Stimulated activated CD4-positive, alpha-beta T cell treated with anti-CD3 and anti-CD28 coated beads, Interleukin-12 subunit alpha, Interleukin-12 subunit beta, amount 100 ng/mL, for 24 hours (primary cell): ENCODE data around the gene CYFIP2.

Experiments
- DNase-seq, 2 experiments: peaks; one replicate each; pipeline ENCODE4 v3.0.0-alpha.2; 2020; ENCODE audit warnings: low read depth in 2 of 2

The CYFIP2 gene

GRCh38 chr5:157258450-157258849 lies 7.5 kb upstream of the CYFIP2 start:
- DNase-seq = no peak

- DNase-seq = no peak
Measured at GRCh38 chr5:157259699-157260098, 6.2 kb upstream of the CYFIP2 start.

- DNase-seq = no peak
Measured at GRCh38 chr5:157263496-157264090, 2.3 kb upstream of the CYFIP2 start.

GRCh38 chr5:157266286-157267007 lies 524 bp downstream of the CYFIP2 start:
- no peak for DNase-seq

- DNase-seq = no peak
Measured at GRCh38 chr5:157267025-157267424, 1.1 kb downstream of the CYFIP2 start.

- no peak for DNase-seq
Measured at GRCh38 chr5:157267761-157268480, 2.0 kb downstream of the CYFIP2 start.

GRCh38 chr5:157269165-157269671 lies 3.3 kb downstream of the CYFIP2 start:
- DNase-seq = no peak

- DNase-seq = no peak
Measured at GRCh38 chr5:157269761-157270272, 3.9 kb downstream of the CYFIP2 start.

GRCh38 chr5:157270771-157271170 lies 4.8 kb downstream of the CYFIP2 start:
- DNase-seq = no peak

GRCh38 chr5:157271740-157272271 lies 5.9 kb downstream of the CYFIP2 start:
- peak; percentile 64 to 77 for DNase-seq

GRCh38 chr5:157273131-157273556 lies 7.2 kb downstream of the CYFIP2 start:
- DNase-seq = no peak

- DNase-seq = no peak
Measured at GRCh38 chr5:157275403-157275802, 9.5 kb downstream of the CYFIP2 start.

- no peak for DNase-seq
Measured at GRCh38 chr5:157278319-157279037, 12.6 kb downstream of the CYFIP2 start.

GRCh38 chr5:157279605-157280239 lies 13.8 kb downstream of the CYFIP2 start:
- DNase-seq = no peak

- DNase-seq = no peak
Measured at GRCh38 chr5:157280927-157281326, 15.0 kb downstream of the CYFIP2 start.

GRCh38 chr5:157282150-157282549 lies 16.2 kb downstream of the CYFIP2 start:
- no peak for DNase-seq

- DNase-seq = no peak
Measured at GRCh38 chr5:157283434-157283833, 17.5 kb downstream of the CYFIP2 start.

- no peak for DNase-seq
Measured at GRCh38 chr5:157284458-157285212, 18.7 kb downstream of the CYFIP2 start.

- DNase-seq = no peak
Measured at GRCh38 chr5:157285310-157286035, 19.6 kb downstream of the CYFIP2 start.
